CD4-positive, alpha-beta T cell treated with Interleukin-17A for 4 hours (primary cell): ENCODE data around the gene GRPEL2.

Source experiments
- DNase-seq: peaks from one replicate; pipeline ENCODE4 v3.0.0-alpha.2; 2020; ENCODE audit warnings: mixed read lengths

Gene GRPEL2

DNA sequence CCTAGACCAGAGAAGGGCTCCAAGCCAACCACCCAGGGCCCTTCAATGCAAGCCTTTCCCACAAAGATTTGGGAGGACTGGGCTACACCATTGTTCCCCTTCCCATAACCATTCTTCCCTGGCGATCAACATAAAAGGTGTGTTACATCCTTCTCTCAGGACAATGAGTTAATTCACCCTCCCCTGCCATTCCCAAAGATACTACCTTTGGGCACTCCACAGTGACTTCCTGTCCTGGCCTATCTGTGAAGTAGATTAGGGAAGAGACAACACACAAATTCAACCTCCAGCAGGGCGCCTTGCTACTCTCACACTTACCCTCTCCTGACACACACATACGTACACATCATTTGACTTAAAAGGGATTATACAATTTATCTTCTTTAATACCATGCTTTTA is 57.0 kb downstream of the GRPEL2 start:
- DNase-seq = no peak
